ENCODE data around the gene POLR3GL.

Gene POLR3GL

DNA sequence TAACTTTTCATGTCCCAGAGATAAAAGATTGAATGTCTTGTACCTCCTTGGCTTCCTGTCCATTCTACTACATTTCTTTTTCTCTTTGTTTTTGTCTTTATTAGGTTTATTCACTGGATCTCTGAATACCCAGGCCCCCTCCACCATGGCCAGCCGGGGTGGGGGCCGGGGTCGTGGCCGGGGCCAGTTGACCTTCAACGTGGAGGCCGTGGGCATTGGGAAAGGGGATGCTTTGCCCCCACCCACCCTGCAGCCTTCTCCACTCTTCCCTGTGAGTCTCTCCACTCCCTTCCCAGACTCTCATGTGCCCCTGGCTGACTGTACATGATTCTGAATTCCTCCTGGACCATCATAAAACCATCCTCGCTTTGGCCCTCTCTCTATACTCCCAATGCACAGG lies 10.2 kb downstream of the POLR3GL start:
- TF ChIP-seq SPI1 (IDR thresholded peaks at IDR 0.05; ENCODE audit: borderline replicate concordance, low read depth) (no peak), GABPA (IDR thresholded peaks at IDR 0.05; ENCODE audit: low read depth) (no peak), POLR2AphosphoS5 (IDR thresholded peaks at IDR 0.05; ENCODE audit: low read depth) (no peak)
- TF ChIP-seq, protein P1, sequence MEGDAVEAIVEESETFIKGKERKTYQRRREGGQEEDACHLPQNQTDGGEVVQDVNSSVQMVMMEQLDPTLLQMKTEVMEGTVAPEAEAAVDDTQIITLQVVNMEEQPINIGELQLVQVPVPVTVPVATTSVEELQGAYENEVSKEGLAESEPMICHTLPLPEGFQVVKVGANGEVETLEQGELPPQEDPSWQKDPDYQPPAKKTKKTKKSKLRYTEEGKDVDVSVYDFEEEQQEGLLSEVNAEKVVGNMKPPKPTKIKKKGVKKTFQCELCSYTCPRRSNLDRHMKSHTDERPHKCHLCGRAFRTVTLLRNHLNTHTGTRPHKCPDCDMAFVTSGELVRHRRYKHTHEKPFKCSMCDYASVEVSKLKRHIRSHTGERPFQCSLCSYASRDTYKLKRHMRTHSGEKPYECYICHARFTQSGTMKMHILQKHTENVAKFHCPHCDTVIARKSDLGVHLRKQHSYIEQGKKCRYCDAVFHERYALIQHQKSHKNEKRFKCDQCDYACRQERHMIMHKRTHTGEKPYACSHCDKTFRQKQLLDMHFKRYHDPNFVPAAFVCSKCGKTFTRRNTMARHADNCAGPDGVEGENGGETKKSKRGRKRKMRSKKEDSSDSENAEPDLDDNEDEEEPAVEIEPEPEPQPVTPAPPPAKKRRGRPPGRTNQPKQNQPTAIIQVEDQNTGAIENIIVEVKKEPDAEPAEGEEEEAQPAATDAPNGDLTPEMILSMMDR (IDR thresholded peaks at IDR 0.05; ENCODE audit: insufficient read depth, low read length) = no peak
- TF ChIP-seq, protein P2, sequence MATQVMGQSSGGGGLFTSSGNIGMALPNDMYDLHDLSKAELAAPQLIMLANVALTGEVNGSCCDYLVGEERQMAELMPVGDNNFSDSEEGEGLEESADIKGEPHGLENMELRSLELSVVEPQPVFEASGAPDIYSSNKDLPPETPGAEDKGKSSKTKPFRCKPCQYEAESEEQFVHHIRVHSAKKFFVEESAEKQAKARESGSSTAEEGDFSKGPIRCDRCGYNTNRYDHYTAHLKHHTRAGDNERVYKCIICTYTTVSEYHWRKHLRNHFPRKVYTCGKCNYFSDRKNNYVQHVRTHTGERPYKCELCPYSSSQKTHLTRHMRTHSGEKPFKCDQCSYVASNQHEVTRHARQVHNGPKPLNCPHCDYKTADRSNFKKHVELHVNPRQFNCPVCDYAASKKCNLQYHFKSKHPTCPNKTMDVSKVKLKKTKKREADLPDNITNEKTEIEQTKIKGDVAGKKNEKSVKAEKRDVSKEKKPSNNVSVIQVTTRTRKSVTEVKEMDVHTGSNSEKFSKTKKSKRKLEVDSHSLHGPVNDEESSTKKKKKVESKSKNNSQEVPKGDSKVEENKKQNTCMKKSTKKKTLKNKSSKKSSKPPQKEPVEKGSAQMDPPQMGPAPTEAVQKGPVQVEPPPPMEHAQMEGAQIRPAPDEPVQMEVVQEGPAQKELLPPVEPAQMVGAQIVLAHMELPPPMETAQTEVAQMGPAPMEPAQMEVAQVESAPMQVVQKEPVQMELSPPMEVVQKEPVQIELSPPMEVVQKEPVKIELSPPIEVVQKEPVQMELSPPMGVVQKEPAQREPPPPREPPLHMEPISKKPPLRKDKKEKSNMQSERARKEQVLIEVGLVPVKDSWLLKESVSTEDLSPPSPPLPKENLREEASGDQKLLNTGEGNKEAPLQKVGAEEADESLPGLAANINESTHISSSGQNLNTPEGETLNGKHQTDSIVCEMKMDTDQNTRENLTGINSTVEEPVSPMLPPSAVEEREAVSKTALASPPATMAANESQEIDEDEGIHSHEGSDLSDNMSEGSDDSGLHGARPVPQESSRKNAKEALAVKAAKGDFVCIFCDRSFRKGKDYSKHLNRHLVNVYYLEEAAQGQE (IDR thresholded peaks at IDR 0.05; ENCODE audit: insufficient replicate concordance, low read depth) = no peak
- DNase-seq (ENCODE audit: low read depth in 1 of 2, low spot score in 1 of 2) = no peak
- H3K27ac ChIP-seq (replicated peaks) = no peak overlapping the region
- H3K27me3 ChIP-seq (ENCODE audit: insufficient read depth, poor library complexity, severe bottlenecking) = no peaks in the 10 kb centered on the region
- H3K4me3 ChIP-seq (replicated peaks; ENCODE audit: insufficient read depth, low read length) = no peak overlapping the region

- Histone ChIP-seq H3K27me3 (ENCODE audit: insufficient read depth, poor library complexity, severe bottlenecking) (no peaks in the 10 kb centered on the region), H3K27ac (replicated peaks) (no peak overlapping the region), H3K4me3 (replicated peaks; ENCODE audit: insufficient read depth, low read length) (no peak overlapping the region)
- DNase-seq (ENCODE audit: low read depth in 1 of 2, low spot score in 1 of 2) = no peak
- TF ChIP-seq GABPA (IDR thresholded peaks at IDR 0.05; ENCODE audit: low read depth) = no peak
- no peak for TF ChIP-seq POLR2AphosphoS5 (IDR thresholded peaks at IDR 0.05; ENCODE audit: low read depth)
- TF ChIP-seq, protein P2 (IDR thresholded peaks at IDR 0.05; ENCODE audit: insufficient replicate concordance, low read depth) = no peak
- TF ChIP-seq, protein P1 (IDR thresholded peaks at IDR 0.05; ENCODE audit: insufficient read depth, low read length) = no peak
- TF ChIP-seq SPI1 (IDR thresholded peaks at IDR 0.05; ENCODE audit: borderline replicate concordance, low read depth) = no peak
These were observed 10.7 kb downstream of the POLR3GL start for GRCh38 chr1:145975216-145975615.

DNA sequence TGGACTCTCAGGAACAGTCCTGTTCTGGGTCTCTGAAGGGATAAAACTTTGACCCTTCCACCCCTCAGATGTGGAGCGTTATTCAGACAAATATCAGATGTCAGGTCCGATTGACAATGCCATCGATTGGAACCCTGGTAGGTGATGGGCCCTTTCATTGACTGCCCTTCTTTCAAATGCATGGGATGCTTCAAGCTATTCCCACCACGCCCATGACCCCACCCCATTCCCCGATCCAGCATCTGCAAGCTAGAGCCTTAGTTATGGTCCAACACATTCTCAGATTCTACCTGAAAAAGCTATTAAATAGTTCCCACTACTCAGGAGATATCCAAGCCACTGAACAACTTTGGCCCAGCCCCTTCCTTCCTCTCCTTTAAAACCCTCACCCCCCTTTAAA lies 12.5 kb downstream of the POLR3GL start:
- no peak overlapping the region for H3K27ac ChIP-seq (replicated peaks)
- no peaks in the 10 kb centered on the region for H3K27me3 ChIP-seq (ENCODE audit: insufficient read depth, poor library complexity, severe bottlenecking)
- TF ChIP-seq, protein P2 (IDR thresholded peaks at IDR 0.05; ENCODE audit: insufficient replicate concordance, low read depth) = no peak
- TF ChIP-seq, protein P1 (IDR thresholded peaks at IDR 0.05; ENCODE audit: insufficient read depth, low read length) = no peak
- TF ChIP-seq POLR2AphosphoS5 (IDR thresholded peaks at IDR 0.05; ENCODE audit: low read depth) = no peak
- TF ChIP-seq SPI1 (IDR thresholded peaks at IDR 0.05; ENCODE audit: borderline replicate concordance, low read depth) = no peak
- no peak for TF ChIP-seq GABPA (IDR thresholded peaks at IDR 0.05; ENCODE audit: low read depth)
- no peak overlapping the region for H3K4me3 ChIP-seq (replicated peaks; ENCODE audit: insufficient read depth, low read length)
- DNase-seq (ENCODE audit: low read depth in 1 of 2, low spot score in 1 of 2) = no peak

Data from HL-60 (cell line).